Nucleus accumbens (tissue), 56 donors: Measurements from ENCODE around the gene CCRL2.
"Not testable (repeated sequence)": the region's sequence is repeated elsewhere in the genome, so short reads cannot be mapped to it uniquely, and the experiment has no call there.

Experiments
- DNase-seq, 56 donors: peaks; one replicate each; lab custom pipeline; 2025; lab: John Stamatoyannopoulos, UW

CCRL2 gene

DNA sequence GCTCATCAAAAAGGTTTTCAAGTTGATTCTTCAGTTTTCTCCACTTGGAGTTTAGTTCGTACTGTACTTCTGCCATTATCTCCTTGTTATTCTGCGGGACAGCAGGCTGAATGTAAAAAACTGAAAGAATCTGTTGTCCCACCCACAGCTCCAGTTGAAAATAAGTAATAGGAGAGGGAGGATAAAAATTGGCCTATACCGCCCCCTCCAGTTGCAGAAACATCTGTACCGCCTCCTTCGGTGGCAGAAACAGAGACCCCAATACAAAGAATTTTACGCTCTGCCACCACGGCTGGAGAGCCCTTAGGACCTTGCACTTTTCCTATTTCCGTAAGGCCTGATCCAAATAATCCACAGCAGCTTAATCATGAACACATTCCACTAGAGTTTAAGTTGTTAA, 20.3 kb downstream of the CCRL2 start:
- DNase-seq = not testable (repeated sequence)

GRCh38 chr3:46427916-46428833, 21.1 kb downstream of the CCRL2 start:
- DNase-seq = no peak

- no peak for DNase-seq
Observed at GRCh38 chr3:46429250-46429649, 22.2 kb downstream of the CCRL2 start.

- no peak for DNase-seq
Observed at GRCh38 chr3:46429671-46430070, 22.6 kb downstream of the CCRL2 start.

GRCh38 chr3:46430879-46431278, 23.8 kb downstream of the CCRL2 start:
- DNase-seq = not testable (repeated sequence)

GRCh38 chr3:46431905-46432304, 24.8 kb downstream of the CCRL2 start:
- DNase-seq = not testable (repeated sequence)

GRCh38 chr3:46433118-46433517, 26.1 kb downstream of the CCRL2 start:
- DNase-seq = not testable (repeated sequence)

- no peak for DNase-seq
Observed at GRCh38 chr3:46433841-46434240, 26.8 kb downstream of the CCRL2 start.

DNA sequence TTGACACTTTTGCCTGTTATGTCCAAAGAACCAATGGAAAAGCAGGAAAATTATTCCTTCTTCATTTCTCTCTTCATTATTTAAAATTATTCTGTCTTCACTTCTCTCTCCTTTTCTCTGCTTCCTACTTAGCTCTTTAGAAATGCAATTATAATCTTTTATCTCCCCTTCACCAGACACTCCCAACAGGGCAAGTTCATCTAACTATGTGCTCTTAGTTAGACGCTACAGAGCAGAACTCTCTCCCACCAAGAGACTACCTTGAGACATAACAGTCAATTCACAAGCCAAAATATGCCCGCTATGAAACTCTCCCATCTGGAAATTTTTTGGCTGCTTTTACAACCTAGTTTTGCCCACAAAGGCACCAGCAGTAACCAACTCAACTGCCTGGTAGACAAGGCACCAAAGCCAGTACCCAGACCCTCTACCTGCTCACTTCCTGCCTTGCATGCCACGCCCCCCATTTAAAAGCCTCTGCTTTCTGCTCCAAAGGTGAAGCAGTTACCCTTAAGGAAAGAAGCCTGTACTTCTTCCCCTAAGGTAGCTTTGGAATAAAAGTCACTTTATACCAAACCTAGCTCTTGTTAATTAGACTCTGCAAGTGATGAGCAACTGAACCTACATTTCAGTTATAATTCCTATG, 28.1 kb downstream of the CCRL2 start:
- DNase-seq = no peak

- peak in 5 of 56 donors; percentile 3 to 11 (median 7) for DNase-seq
Observed at GRCh38 chr3:46438831-46439230, 31.8 kb downstream of the CCRL2 start.

GRCh38 chr3:46440531-46441294, 33.7 kb downstream of the CCRL2 start:
- no peak for DNase-seq

- DNase-seq = peak in 8 of 56 donors; percentile 6 to 45 (median 18)
Observed at GRCh38 chr3:46442576-46443530, 35.8 kb downstream of the CCRL2 start.

DNA sequence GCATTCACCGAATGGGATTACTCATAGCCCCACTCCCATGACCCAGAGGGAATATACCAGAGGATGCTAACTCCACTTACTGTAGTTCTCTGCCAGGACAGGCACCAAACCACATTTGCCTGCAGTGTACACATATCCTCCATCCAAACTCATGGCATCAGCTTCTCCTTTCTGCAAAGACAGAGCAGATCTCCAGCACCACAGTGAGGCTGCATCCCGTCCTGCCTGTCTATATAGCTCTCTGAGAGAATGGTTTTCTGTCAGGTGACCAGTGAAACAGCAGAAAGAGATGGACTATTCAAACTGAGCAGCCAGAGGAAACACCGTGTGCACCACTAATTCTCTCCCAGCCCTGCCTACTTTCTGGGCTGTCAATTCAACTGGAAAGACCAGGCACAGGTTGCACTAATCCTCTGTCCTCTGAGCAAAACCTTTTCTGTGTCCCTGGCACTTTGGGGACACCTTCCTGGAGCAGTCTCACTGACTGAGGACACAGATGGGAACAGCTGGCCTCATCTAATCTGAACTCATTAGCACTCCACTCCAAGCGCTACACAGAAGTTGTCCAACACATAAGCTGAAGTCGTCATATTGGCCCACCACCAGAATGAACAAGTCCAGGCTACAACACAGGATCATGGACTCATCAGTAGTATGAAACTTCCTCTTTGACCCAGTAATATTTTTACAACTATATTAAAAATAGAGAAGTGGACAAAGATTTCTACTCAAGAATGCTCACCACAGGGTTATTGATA, 40.3 kb downstream of the CCRL2 start:
- DNase-seq = no peak

- DNase-seq = no peak
Observed at GRCh38 chr3:46448721-46449120, 41.7 kb downstream of the CCRL2 start.

DNA sequence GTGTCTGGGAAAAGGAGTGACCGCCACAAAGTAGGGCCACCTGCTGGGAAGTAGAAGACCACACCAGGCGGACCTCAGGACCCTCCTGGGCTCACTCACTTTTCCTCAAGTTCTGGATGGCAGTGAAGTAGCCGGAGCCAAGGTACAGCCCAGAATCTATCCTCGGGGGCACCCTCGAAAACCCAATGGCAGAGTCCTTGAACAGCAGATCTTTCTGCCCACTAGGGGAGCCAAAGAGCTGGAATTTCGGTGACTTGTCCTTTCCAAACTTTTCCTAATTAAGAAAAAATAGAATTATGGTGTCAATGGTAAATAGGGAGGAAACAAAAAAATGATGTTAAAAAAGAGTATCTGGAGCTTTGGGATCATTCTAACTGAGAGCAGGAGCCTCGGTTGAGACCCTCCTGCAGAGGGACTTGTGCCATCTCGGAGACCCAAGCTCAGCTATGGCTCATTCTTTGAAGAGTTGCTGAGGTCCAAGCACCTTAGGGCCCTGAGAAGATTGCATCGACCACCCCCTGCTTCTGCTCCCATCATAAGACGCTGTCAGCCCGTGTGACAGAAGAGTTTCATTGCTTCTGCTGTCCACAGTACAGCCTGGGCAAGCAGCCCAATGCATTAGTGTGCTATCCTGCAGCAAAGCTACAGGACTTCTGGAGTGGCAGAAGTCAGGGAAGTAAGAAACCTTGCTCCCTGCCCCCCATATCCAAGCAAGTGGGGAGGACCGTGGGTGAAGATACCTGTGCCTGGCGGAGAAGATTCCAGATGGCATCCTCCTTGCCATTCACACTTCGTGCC, 42.9 kb downstream of the CCRL2 start:
- DNase-seq = no peak

GRCh38 chr3:46453526-46454208, 46.6 kb downstream of the CCRL2 start:
- no peak for DNase-seq

DNA sequence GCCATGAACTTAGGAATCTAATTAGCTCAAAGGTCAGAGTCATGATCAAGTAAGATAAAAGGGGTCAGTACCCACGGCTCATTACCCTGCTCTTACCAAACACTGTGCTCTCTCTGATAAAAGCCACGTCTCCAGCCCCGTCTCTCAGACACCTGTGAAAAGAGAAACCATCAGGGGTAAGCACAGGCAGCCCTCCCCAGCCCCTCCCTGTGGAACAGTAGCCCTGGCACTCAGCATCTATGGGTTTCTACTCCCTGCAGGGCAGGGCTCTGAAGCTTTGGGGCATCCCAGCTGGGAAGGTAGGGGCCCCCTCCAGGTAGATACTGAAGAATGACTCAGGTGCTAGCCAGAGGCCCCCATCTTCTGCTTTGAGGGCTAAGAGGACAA, 47.1 kb downstream of the CCRL2 start:
- no peak for DNase-seq

GRCh38 chr3:46454606-46455005, 47.5 kb downstream of the CCRL2 start:
- DNase-seq = no peak
